IMR-90 (cell line): ENCODE results near the gene UBXN6. TPM values are rescaled to one million over a fixed set of nuclear protein-coding genes. Genes with fewer than 3 reads are reported as not detected.

Experiments used
- ATAC-seq: fragments of 200-7000 bp; cut with Tn5 transposase; 2 replicates; pipeline ENCODE4 v1.9.1; 2020; ENCODE audit warnings: low read depth, mild to moderate bottlenecking, moderate library complexity
- BruUV-seq: library from RNA; stranded (reverse); fragments of 400-500 nt; replicated peaks from 2 replicates; lab custom pipeline; 2021; lab: Mats Ljungman, UMichigan
- CTCF ChIA-PET: fragments of 300-600 bp; formaldehyde crosslinking; extraction: SDS; loops from one replicate; lab custom pipeline; 2021; ENCODE audit warnings: antibody characterized with exemption; lab: Yijun Ruan, JAX
- POLR2A ChIA-PET: fragments of 300-600 bp; sonication (Branson Sonifier 250); formaldehyde crosslinking; loops from one replicate; lab custom pipeline; 2022; ENCODE audit warnings: antibody characterized with exemption; ENCODE audit not compliant: unreplicated experiment; lab: Charles Lee
- DNase-seq: peaks from one replicate; pipeline ENCODE4 v3.0.0; 2013
- H2AFZ ChIP-seq: replicated peaks from 2 replicates; pipeline ENCODE3; 2013; ENCODE audit warnings: low read length, mild to moderate bottlenecking; ENCODE audit not compliant: poor library complexity
- H2AK5ac ChIP-seq: 2 replicates; pipeline ENCODE4 v1.6.1; 2013; ENCODE audit warnings: low read depth, low read length, inconsistent platforms
- H2AK9ac ChIP-seq: replicated peaks from 2 replicates; pipeline ENCODE3; 2013; ENCODE audit warnings: mild to moderate bottlenecking, low read depth, low read length, moderate library complexity; ENCODE audit not compliant: poor library complexity
- H2BK120ac ChIP-seq: 2 replicates; pipeline ENCODE4 v1.6.1; 2013; ENCODE audit warnings: low read depth, low read length, inconsistent platforms
- H2BK15ac ChIP-seq: 3 replicates; pipeline ENCODE4 v1.6.1; 2013; ENCODE audit warnings: low read depth, low read length, inconsistent platforms
- H2BK20ac ChIP-seq: 2 replicates; pipeline ENCODE4 v1.6.1; 2013; ENCODE audit warnings: low read depth, mild to moderate bottlenecking, inconsistent platforms, low read length, moderate library complexity
- H2BK5ac ChIP-seq: 2 replicates; pipeline ENCODE4 v1.6.1; 2013; ENCODE audit warnings: mild to moderate bottlenecking, low read depth, low read length, inconsistent platforms; ENCODE audit not compliant: poor library complexity, severe bottlenecking
- H3K14ac ChIP-seq: replicated peaks from 2 replicates; pipeline ENCODE4 v1.6.1; 2013; ENCODE audit warnings: low read depth, low read length, inconsistent platforms
- H3K18ac ChIP-seq: 2 replicates; pipeline ENCODE4 v1.6.1; 2013; ENCODE audit warnings: low read depth, low read length, control low read depth
- H3K23ac ChIP-seq: 2 replicates; pipeline ENCODE4 v1.6.1; 2013; ENCODE audit warnings: low read depth, low read length, inconsistent platforms
- H3K27ac ChIP-seq: 2 replicates; pipeline ENCODE4 v1.5.1; 2013; ENCODE audit warnings: mild to moderate bottlenecking, control low read depth, low read length; ENCODE audit not compliant: insufficient read depth
- H3K27me3 ChIP-seq: 2 replicates; pipeline ENCODE4 v1.6.1; 2013; ENCODE audit warnings: low read length; ENCODE audit not compliant: control insufficient read depth, insufficient read depth
- H3K36me3 ChIP-seq: 2 replicates; pipeline ENCODE4 v1.6.1; 2013; ENCODE audit warnings: low read length, mixed read lengths; ENCODE audit not compliant: control insufficient read depth, insufficient read depth
- H3K4ac ChIP-seq: 2 replicates; pipeline ENCODE4 v1.6.1; 2013; ENCODE audit warnings: low read depth, low read length, inconsistent platforms
- H3K4me1 ChIP-seq: 2 replicates; pipeline ENCODE4 v1.6.1; 2013; ENCODE audit warnings: low read length, mixed read lengths; ENCODE audit not compliant: control insufficient read depth, insufficient read depth
- H3K4me2 ChIP-seq: 2 replicates; pipeline ENCODE4 v1.6.1; 2013; ENCODE audit warnings: low read depth, mild to moderate bottlenecking, control low read depth, low read length, moderate library complexity
- H3K4me3 ChIP-seq: 2 replicates; pipeline ENCODE4 v1.5.1; 2013; ENCODE audit warnings: low read depth, mild to moderate bottlenecking, control low read depth, low read length, moderate library complexity; ENCODE audit not compliant: insufficient read depth
- H3K56ac ChIP-seq: 2 replicates; pipeline ENCODE4 v1.6.1; 2013; ENCODE audit warnings: low read length, inconsistent platforms; ENCODE audit not compliant: insufficient read depth; ENCODE audit errors: extremely low read depth
- H3K79me1 ChIP-seq, 2 experiments: 2 replicates each; pipeline ENCODE4 v1.6.1; 2013; ENCODE audit warnings: low read length in 2 of 2, inconsistent platforms in 1 of 2, low read depth in 1 of 2
- H3K9ac ChIP-seq: 2 replicates; pipeline ENCODE4 v1.6.1; 2013; ENCODE audit warnings: low read depth, low read length, control low read depth
- H3K9me1 ChIP-seq: 2 replicates; pipeline ENCODE4 v1.6.1; 2013; ENCODE audit warnings: low read length, inconsistent platforms; ENCODE audit not compliant: insufficient read depth
- H3K9me3 ChIP-seq: 2 replicates; pipeline ENCODE4 v1.6.1; 2013; ENCODE audit warnings: low read length; ENCODE audit not compliant: control insufficient read depth, insufficient read depth
- H4K20me1 ChIP-seq: 2 replicates; pipeline ENCODE4 v1.6.1; 2013; ENCODE audit warnings: low read length, inconsistent platforms; ENCODE audit not compliant: insufficient read depth
- H4K5ac ChIP-seq: 2 replicates; pipeline ENCODE4 v1.6.1; 2013; ENCODE audit warnings: mild to moderate bottlenecking, low read depth, low read length, control low read depth
- H4K8ac ChIP-seq, 2 experiments: 2 replicates each; pipeline ENCODE4 v1.6.1; 2013; ENCODE audit warnings: low read depth in 2 of 2, low read length in 2 of 2, control low read depth in 1 of 2, inconsistent platforms in 1 of 2
- H4K91ac ChIP-seq: 2 replicates; pipeline ENCODE4 v1.6.1; 2013; ENCODE audit warnings: low read depth, low read length, inconsistent platforms; ENCODE audit not compliant: insufficient read depth
- BHLHE40 ChIP-seq: fragments of 150-350 bp; IDR thresholded peaks from 2 replicates; pipeline ENCODE4 v1.6.1; 2016; ENCODE audit warnings: mild to moderate bottlenecking, low read depth, low read length
- CHD1 ChIP-seq: IDR thresholded peaks from 2 replicates; pipeline ENCODE4 v1.6.1; 2012; ENCODE audit warnings: low read depth, low read length, improper control_type of control experiment
- FOS ChIP-seq: fragments of 150-350 bp; IDR thresholded peaks from 2 replicates; pipeline ENCODE4 v1.6.1; 2016; ENCODE audit warnings: low read depth, low read length
- MAFK ChIP-seq: IDR thresholded peaks from 2 replicates; pipeline ENCODE4 v1.6.1; 2012; ENCODE audit warnings: low read depth, low read length, improper control_type of control experiment
- NFE2L2 ChIP-seq: fragments of 150-350 bp; IDR thresholded peaks from 2 replicates; pipeline ENCODE4 v1.6.1; 2016; ENCODE audit warnings: low read depth, mild to moderate bottlenecking, low read length
- RCOR1 ChIP-seq: IDR thresholded peaks from 2 replicates; pipeline ENCODE4 v1.6.1; 2012; ENCODE audit warnings: mild to moderate bottlenecking, low read length, improper control_type of control experiment; ENCODE audit not compliant: insufficient replicate concordance
- SMC3 ChIP-seq: fragments of 150-350 bp; IDR thresholded peaks from 2 replicates; pipeline ENCODE4 v1.6.1; 2016; ENCODE audit warnings: low read depth, mild to moderate bottlenecking, antibody characterized with exemption, low read length, moderate library complexity
- WGBS, 2 experiments: methylation state at CpG; one replicate each; pipeline versions ENCODE4 v1.1.5 to v1.1.7; 2013; ENCODE audit warnings: missing lambda C conversion rate in 2 of 2; ENCODE audit not compliant: insufficient read length in 1 of 2; ENCODE audit errors: extremely low coverage in 2 of 2; 5-methylcytosine and 5-hydroxymethylcytosine counted together
- dilution Hi-C: fragments of 300-500 bp; cut with HindIII; formaldehyde crosslinking; loops from one replicate; pipeline ENCODE4 v1.14.3; 2018; ENCODE audit warnings: low sequenced_read_pairs; ENCODE audit not compliant: unreplicated experiment
- in situ Hi-C: fragments of 300-500 bp; cut with MboI; formaldehyde crosslinking; loops from 3 replicates; pipeline ENCODE4 v1.14.3; 2019; ENCODE audit warnings: low sequenced_read_pairs, inconsistent platforms, mixed read lengths
- intact Hi-C: fragments of 100-400 bp; cut with micrococcal nuclease; formaldehyde crosslinking; loops from 2 replicates; pipeline ENCODE4 v1.10.0; 2022
- polyA plus RNA-seq, 3 experiments: library from polyadenylated mRNA; depleted of rRNA; stranded (reverse); fragments of >200 nt; gene quantifications; 2 replicates each; pipeline ENCODE4 v1.2.3, GENCODE V29; 2012; ENCODE audit warnings: low replicate concordance in 1 of 3
- total RNA-seq: library from RNA; depleted of rRNA; stranded (reverse); fragments of >200 nt; gene quantifications from 2 replicates; pipeline ENCODE4 v1.2.3, GENCODE V29; 2012

UBXN6 gene
- total and polyA plus RNA-seq, 2 of the 4 experiments (the other 2 are of a cell fraction) = 84.2 to 86.5 TPM

DNA sequence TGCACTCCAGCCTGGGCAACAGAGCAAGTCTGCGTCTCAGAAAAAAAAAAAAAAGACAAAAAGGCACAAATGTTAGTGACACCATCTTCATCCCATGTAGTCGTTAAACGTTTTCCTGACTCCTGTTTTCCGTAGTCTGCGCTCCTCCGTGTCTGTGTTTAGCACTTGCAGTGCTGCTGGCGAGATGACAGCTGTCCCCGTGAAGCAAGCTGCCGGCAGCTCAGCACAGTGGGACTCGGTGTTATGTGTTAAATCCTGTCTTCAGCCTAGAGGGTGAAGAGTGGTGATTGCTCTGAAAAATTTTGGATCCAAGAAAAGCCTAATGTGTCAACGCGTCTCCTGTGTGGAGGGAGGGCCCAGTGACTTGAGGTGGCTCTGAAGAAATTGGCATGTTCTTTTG lies 18.4 kb downstream of the UBXN6 start:
- Histone ChIP-seq H3K36me3 (peaks cover 15% of the 10 kb centered on the region), H3K14ac (no peak overlapping the region), H2BK5ac (no peak overlapping the region), H3K9ac (no peak overlapping the region), H3K27me3 (no peaks in the 10 kb centered on the region), H2AK9ac (no peak overlapping the region), H3K4me1 (no peaks in the 10 kb centered on the region), H2BK120ac (no peak overlapping the region), H4K91ac (no peak overlapping the region), H2AK5ac (no peak overlapping the region), H3K4me2 (no peak overlapping the region), H3K23ac (no peak overlapping the region), H2BK20ac (no peak overlapping the region), H3K56ac (no peak overlapping the region), H3K18ac (no peak overlapping the region), H4K5ac (no peak overlapping the region), H3K4me3 (no peak overlapping the region), H2AFZ (no peak overlapping the region), H3K79me1 (peaks cover 3 to 27% of the 10 kb centered on the region in 2 experiments), H3K9me3 (no peaks in the 10 kb centered on the region), H2BK15ac (no peak overlapping the region), H3K4ac (no peak overlapping the region), H3K9me1 (peaks cover 6% of the 10 kb centered on the region; the same call in 1 of the 2 replicates), H4K8ac (no peak overlapping the region), H3K27ac (no peak overlapping the region), H4K20me1 (no peaks in the 10 kb centered on the region)
- POLR2A ChIA-PET = no interaction called here
- no TSS peak for BruUV-seq
- WGBS, 2 experiments = 65% methylated on average over 7 of the region's 12 CpGs; no CpG with 5 or more reads in 1 of the 2 experiments
- dilution Hi-C loops = no loop called here
- no peak for TF ChIP-seq SMC3
- TF ChIP-seq FOS = no peak
- no peak for TF ChIP-seq MAFK
- TF ChIP-seq NFE2L2 = no peak
- TF ChIP-seq CHD1 = no peak
- TF ChIP-seq BHLHE40 = no peak
- no peak for TF ChIP-seq RCOR1
- no peak for DNase-seq
- CTCF ChIA-PET = interaction anchor here (0.6 kb wide), 1 partner anchor 40 kb away, joined by 3 read pairs; no protein-coding TSS in a partner anchor
- no peak for ATAC-seq
- intact Hi-C loops = no loop called here
- in situ Hi-C loops = no loop called here
